Kidney glomerular epithelial cell (primary cell): ENCODE results near the gene MPST.
"Not testable (repeated sequence)": the region's sequence is repeated elsewhere in the genome, so short reads cannot be mapped to it uniquely, and the experiment has no call there.

Experiments used
- DNase-seq: peaks from one replicate; lab custom pipeline; 2025; lab: John Stamatoyannopoulos, UW

Gene MPST

GRCh38 chr22:37062376-37062675 lies 42.8 kb downstream of the MPST start:
- no peak for DNase-seq

DNA sequence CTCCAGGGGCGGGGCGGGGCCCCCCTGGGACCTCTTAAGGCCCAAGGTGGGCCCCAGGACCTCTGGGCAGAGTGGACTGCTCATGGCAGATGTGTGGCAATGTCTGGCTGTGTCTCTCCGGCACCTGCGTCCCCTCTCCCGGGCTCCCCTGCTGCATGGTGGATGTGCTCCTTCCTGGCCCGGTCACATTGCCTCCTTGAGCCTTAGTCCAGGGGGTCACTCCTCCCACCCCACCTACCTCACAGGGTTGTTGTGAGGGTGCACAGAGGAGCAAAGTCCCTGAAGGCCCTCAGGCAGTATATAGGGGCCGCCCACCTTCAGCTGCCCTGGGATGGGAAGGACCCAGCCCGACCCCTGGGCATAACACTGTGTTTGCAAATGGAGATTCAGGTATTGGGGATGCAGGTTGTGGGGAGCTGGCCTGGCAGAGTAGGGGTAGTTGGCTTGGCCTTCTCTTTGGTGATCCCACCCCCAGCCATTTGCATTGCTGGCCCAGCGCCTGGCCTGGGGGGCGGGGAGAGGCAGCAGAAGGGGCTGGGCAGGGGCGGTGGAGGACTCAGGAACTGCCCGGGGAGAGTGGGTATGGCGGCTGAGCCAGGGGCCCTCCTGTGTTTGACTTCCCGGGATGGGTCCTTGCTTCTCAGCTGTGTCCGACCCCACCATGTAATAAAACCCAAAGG lies 43.3 kb downstream of the MPST start:
- DNase-seq, result no peak

GRCh38 chr22:37063431-37064420 lies 44.2 kb downstream of the MPST start:
- no peak for DNase-seq

DNA sequence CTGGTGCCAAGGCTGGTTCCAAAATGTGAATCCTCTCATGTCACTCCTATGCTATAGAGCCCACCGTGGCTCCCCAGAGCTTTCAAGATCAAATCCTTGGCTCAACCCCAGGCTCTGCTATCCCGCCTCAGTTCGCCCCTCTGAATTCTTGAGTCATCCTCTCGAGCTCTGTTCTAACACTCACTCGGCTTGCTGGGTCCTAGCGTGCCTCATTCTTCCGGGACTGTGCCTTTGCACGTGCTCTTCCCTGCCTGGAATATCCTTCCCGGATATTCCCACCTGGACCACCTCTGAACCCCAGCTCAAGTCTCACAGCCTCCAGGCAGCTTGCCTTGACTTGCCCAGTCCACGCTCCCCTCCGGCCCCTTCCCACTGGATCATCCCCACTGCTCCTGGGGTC lies 45.0 kb downstream of the MPST start:
- DNase-seq, result no peak

- DNase-seq, result no peak
These were observed 45.6 kb downstream of the MPST start for GRCh38 chr22:37065180-37065579.

DNA sequence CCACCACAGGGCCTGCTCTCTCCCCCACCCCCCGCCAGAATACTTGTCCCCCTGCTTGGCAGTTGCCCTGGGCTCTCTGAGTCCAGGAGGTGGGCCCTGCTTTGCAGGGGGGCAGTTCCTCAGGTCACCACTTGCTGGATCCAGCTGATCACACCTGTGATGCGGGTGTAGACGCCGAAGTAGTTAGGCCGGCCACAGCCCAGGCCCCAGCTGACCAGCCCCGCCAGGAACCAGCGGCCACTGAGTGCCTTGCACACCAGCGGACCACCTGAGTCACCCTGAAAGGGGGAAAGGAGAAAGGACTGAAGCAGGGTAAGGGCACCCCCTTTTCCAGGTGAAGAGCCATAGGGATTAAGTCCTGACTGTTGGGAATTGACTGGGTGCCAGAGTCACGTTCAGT lies 46.4 kb downstream of the MPST start:
- no peak for DNase-seq

- no peak for DNase-seq
These were observed 47.9 kb downstream of the MPST start for GRCh38 chr22:37067428-37067827.

- no peak for DNase-seq
These were observed 49.3 kb downstream of the MPST start for GRCh38 chr22:37068859-37069258.

DNA sequence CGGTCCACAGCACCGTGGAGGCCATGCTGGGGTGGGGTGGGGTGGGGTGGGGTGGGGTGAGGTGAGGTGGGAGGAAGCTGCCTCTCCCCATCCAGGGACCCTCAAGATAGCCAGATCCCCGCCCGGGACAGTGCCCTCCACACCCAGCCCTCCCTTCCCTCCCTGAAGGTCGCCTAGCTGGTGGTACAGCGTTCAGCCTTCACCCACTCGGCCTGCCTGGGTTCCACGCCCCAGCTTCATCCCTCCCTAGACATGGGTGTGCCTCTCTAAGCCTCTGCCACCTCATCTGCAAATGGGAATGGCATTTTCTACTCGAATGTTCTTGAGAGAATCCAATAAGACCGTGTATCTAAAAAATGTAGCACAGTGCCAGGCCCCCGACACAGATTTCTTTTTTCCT lies 49.8 kb downstream of the MPST start:
- no peak for DNase-seq

GRCh38 chr22:37069719-37070118 lies 50.2 kb downstream of the MPST start:
- DNase-seq, result no peak

- no peak for DNase-seq
These were observed 50.8 kb downstream of the MPST start for GRCh38 chr22:37070334-37070733.

GRCh38 chr22:37070744-37071143 lies 51.2 kb downstream of the MPST start:
- DNase-seq, result no peak

DNA sequence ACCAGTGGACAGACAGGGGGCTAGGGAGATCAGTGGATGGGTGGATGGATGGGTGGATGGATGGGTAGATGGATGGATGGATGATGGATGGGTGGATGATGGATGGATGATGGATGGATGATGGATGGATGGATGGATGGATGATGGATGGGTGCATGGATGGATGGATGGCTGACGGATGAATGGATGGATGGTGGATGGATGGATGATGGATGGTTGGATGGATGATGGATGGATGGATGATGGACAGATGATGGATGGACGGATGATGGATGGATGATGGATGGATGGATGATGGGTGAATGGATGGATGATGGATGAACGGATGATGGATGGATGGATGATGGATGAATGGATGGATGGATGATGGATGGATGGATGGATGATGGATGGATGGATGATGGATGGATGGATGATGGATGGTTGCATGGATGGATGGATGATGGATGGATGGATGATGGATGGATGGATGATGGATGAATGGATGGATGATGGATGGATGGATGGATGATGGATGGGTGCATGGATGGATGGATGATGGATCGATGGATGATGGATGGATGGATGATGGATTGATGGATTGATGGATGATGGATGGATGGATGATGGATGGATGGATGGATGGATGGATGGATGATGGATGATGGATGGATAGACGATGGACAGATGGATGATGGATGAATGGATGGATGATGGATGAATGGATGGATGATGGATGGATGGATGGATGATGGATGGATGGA lies 52.5 kb downstream of the MPST start:
- DNase-seq, result not testable (repeated sequence)

- no peak for DNase-seq
These were observed 53.1 kb downstream of the MPST start for GRCh38 chr22:37072673-37073072.

- no peak for DNase-seq
These were observed 55.0 kb downstream of the MPST start for GRCh38 chr22:37074537-37074936.

- no peak for DNase-seq
These were observed 55.5 kb downstream of the MPST start for GRCh38 chr22:37075046-37075445.

GRCh38 chr22:37075822-37076433 lies 56.4 kb downstream of the MPST start:
- no peak for DNase-seq

DNA sequence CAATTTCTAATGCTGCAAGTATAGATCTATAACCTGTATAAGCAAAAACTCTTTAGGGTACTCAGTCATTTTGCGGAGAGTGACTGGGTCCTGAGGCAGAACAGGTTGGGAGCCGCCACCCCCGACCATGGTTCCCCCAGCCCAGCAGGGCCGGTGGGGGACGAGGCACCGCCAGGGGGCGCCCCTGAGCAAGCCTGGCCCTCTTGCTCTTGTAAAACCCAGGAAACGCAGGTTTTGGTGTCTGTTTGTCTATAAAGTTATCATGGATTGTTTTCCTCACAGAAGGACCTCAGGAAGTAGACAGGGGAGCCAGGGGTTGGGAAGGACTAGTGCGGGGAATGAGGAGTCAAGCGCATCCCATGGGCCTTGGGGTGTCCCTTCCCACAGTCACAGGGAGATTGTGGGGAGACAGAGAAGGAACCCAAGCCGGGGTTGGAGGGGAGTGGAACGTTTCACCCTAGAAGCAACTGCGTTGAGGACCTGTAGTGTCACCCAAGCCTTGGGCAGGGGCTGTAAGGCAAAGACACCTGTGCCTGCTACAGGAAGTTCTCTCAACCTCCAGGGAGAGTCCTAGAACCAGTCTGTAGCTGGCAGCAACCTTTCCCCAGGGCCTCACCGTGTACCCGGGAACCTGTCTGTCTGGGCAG lies 58.4 kb downstream of the MPST start:
- no peak for DNase-seq

DNA sequence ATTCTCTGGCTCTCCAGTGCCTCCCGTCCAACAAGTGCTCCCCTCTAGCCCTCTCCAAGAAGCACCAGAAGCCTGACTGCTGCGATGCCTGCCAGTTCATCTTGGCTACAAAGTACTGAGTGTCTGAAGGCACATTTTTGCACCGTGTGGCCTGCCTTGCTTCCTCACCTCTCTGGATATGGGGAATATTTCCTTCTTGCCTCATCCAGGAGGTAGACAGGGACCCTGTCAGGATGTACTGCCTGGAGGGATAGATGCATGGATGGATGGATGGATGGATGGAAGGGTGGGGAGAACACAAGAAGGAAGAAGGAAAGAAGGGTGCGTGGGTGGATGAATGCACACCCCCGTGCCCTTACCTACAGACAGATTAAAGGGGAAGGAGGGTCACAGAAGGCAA lies 59.6 kb downstream of the MPST start:
- DNase-seq, result no peak
